Endothelial cell of umbilical vein (primary cell): ENCODE results near the gene TRIP11.

Source experiments
- JUN ChIP-seq: IDR thresholded peaks from 2 replicates; pipeline ENCODE4 v1.6.1; 2011; ENCODE audit warnings: borderline replicate concordance, low read depth; ENCODE audit not compliant: insufficient read length, insufficient read depth
- POLR2A ChIP-seq: IDR thresholded peaks from 2 replicates; pipeline ENCODE4 v1.6.1; 2012; ENCODE audit warnings: low read depth, mild to moderate bottlenecking, control low read depth, low read length
- POLR2AphosphoS5 ChIP-seq: IDR thresholded peaks from 2 replicates; pipeline ENCODE4 v1.6.1; 2012; ENCODE audit warnings: low read depth, mild to moderate bottlenecking, control low read depth, low read length, moderate library complexity; ENCODE audit not compliant: insufficient read depth
- TF ChIP-seq, protein P1 (sequence below), 2 donors: IDR thresholded peaks; 1 replicate in 1 of 2; 2 replicates in 1 of 2; pipeline ENCODE4 v1.5.1; 2011; ENCODE audit warnings: low read length in 2 of 2, mild to moderate bottlenecking in 2 of 2, moderate library complexity in 2 of 2, control low read depth in 1 of 2, inconsistent platforms in 1 of 2, low read depth in 1 of 2; ENCODE audit not compliant: insufficient read depth in 1 of 2; ENCODE audit errors: extremely low read depth in 1 of 2
- TF ChIP-seq, protein P2 (sequence below): IDR thresholded peaks from 2 replicates; pipeline ENCODE4 v1.6.1; 2011; ENCODE audit not compliant: insufficient read depth, insufficient read length

DNA sequence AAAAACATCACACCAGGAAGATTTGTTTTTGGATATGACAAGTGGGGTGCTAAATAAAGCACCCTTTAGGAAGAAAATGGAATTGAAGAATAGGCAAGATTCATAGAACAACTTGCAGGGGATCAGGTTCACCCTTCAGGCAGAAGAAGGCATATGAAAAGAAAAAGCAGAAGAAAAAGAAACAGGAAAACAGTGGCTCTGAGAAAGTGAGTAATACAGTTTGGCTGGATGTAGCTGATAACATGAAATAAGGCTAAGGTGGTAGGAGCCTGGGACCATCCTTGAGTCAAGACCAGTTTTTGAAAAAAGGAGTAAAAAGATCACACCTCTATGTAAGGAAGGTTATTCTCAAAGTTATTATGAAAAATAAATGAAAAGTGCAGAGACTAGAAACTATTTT, 42.4 kb downstream of the TRIP11 start:
- TF ChIP-seq, protein P1, sequence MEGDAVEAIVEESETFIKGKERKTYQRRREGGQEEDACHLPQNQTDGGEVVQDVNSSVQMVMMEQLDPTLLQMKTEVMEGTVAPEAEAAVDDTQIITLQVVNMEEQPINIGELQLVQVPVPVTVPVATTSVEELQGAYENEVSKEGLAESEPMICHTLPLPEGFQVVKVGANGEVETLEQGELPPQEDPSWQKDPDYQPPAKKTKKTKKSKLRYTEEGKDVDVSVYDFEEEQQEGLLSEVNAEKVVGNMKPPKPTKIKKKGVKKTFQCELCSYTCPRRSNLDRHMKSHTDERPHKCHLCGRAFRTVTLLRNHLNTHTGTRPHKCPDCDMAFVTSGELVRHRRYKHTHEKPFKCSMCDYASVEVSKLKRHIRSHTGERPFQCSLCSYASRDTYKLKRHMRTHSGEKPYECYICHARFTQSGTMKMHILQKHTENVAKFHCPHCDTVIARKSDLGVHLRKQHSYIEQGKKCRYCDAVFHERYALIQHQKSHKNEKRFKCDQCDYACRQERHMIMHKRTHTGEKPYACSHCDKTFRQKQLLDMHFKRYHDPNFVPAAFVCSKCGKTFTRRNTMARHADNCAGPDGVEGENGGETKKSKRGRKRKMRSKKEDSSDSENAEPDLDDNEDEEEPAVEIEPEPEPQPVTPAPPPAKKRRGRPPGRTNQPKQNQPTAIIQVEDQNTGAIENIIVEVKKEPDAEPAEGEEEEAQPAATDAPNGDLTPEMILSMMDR (IDR thresholded peaks at IDR 0.05; ENCODE audit: extremely low read depth in 1 of 2, insufficient read depth in 1 of 2, low read depth in 1 of 2, low read length in 2 of 2) = no peak
- TF ChIP-seq POLR2AphosphoS5 (no peak), JUN (no peak), POLR2A (no peak)
- TF ChIP-seq, protein P2, sequence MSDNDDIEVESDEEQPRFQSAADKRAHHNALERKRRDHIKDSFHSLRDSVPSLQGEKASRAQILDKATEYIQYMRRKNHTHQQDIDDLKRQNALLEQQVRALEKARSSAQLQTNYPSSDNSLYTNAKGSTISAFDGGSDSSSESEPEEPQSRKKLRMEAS = no peak
